AG09309 (cell line): ENCODE data around the gene SPAG6.

Source experiments
- DNase-seq: peaks from one replicate; pipeline ENCODE4 v3.0.0-alpha.2; 2010; ENCODE audit warnings: low read depth
- H3K4me3 ChIP-seq: 2 replicates; pipeline ENCODE4 v1.5.1; 2011; ENCODE audit warnings: mild to moderate bottlenecking, low read depth, low read length, moderate library complexity; ENCODE audit not compliant: control insufficient read depth
- CTCF ChIP-seq: IDR thresholded peaks from 2 replicates; pipeline ENCODE4 v1.5.1; 2011; ENCODE audit warnings: mild to moderate bottlenecking, low read depth, low read length, inconsistent platforms; ENCODE audit not compliant: insufficient read depth, control insufficient read depth; ENCODE audit errors: missing control alignments

The SPAG6 gene

GRCh38 chr10:22436526-22436892 lies 91.2 kb downstream of the SPAG6 start:
- TF ChIP-seq CTCF: no peak
- peak overlapping the region; percentile 71 for H3K4me3 ChIP-seq
- no peak for DNase-seq

GRCh38 chr10:22436893-22437619 lies 91.8 kb downstream of the SPAG6 start:
- peak overlapping the region; percentile 71 for H3K4me3 ChIP-seq
- DNase-seq: peak; percentile 73
- no peak for TF ChIP-seq CTCF

- H3K4me3 ChIP-seq: peak overlapping the region; percentile 71
- TF ChIP-seq CTCF: no peak
- no peak for DNase-seq
Measured at GRCh38 chr10:22437620-22438588, 92.6 kb downstream of the SPAG6 start.

- TF ChIP-seq CTCF: no peak
- H3K4me3 ChIP-seq: no peak overlapping the region
Measured at GRCh38 chr10:22438711-22439110, 93.4 kb downstream of the SPAG6 start.

GRCh38 chr10:22442063-22442462 lies 96.8 kb downstream of the SPAG6 start:
- DNase-seq: no peak
- no peak for TF ChIP-seq CTCF
- no peak overlapping the region for H3K4me3 ChIP-seq

More at GRCh38 chr10:22438711-22439110, 93.4 kb downstream of the SPAG6 start:
- no peak for DNase-seq

GRCh38 chr10:22442468-22442867 lies 97.2 kb downstream of the SPAG6 start:
- DNase-seq: no peak
- no peak for TF ChIP-seq CTCF
- no peak overlapping the region for H3K4me3 ChIP-seq
